ENCODE results near the gene GAN. TPM values are rescaled to one million over a fixed set of nuclear protein-coding genes. Genes with fewer than 3 reads are reported as not detected.

Gene GAN
- total RNA-seq, 1 experiment from 2014 or later = 25.4 TPM

GRCh38 chr16:81432937-81433557 lies 118.3 kb downstream of the GAN start:
- ATAC-seq (peak; percentile 38), DNase-seq (ENCODE audit: low spot score) (no peak)
- Mint-ChIP-seq H3K4me3 (no peak overlapping the region), H3K4me1 (peaks cover 17% of the 10 kb centered on the region), H3K36me3 (no peaks in the 10 kb centered on the region), H3K9me3 (no peaks in the 10 kb centered on the region), H3K27me3 (ENCODE audit: low read depth) (no peaks in the 10 kb centered on the region; the same call in 1 of the 2 replicates), H3K27ac (peak overlapping the region; percentile 66; the same call in 1 of the 2 replicates)
- POLR2A ChIA-PET = interaction anchor here (0.5 to 0.7 kb wide), 3 partner anchors 119 to 306 kb away, joined by 3 to 5 read pairs (median 4); no protein-coding TSS in a partner anchor
- no peak for TF ChIP-seq MAX (CRISPR knock-in tag; IDR thresholded peaks at IDR 0.05)
- CTCF ChIA-PET = interaction anchor here (0.7 to 2.1 kb wide), 3 partner anchors 29 to 297 kb away, joined by 4 to 8 read pairs (median 4); no protein-coding TSS in a partner anchor

- Mint-ChIP-seq H3K4me1 (peaks cover 12% of the 10 kb centered on the region), H3K9me3 (no peaks in the 10 kb centered on the region), H3K36me3 (no peaks in the 10 kb centered on the region), H3K27ac (no peak overlapping the region), H3K27me3 (ENCODE audit: low read depth) (no peaks in the 10 kb centered on the region; the same call in 1 of the 2 replicates), H3K4me3 (no peak overlapping the region)
- ATAC-seq (no peak), DNase-seq (ENCODE audit: low spot score) (no peak)
- TF ChIP-seq FOXJ3 (CRISPR knock-in tag; IDR thresholded peaks at IDR 0.05; ENCODE audit: borderline replicate concordance) = no peak
- TF ChIP-seq JAZF1 (CRISPR knock-in tag; IDR thresholded peaks at IDR 0.05) = no peak
- no peak for TF ChIP-seq ETV6 (CRISPR knock-in tag; IDR thresholded peaks at IDR 0.05)
- TF ChIP-seq MYBL2 (CRISPR knock-in tag; IDR thresholded peaks at IDR 0.05) = no peak
- TF ChIP-seq ARID4B (CRISPR knock-in tag; IDR thresholded peaks at IDR 0.05; ENCODE audit: borderline replicate concordance) = no peak
- TF ChIP-seq SMAD4 (CRISPR knock-in tag; IDR thresholded peaks at IDR 0.05) = no peak
- ChIA-PET CTCF (interaction anchor here (0.7 kb wide), 1 partner anchor 31 kb away, joined by 3 read pairs; no protein-coding TSS in a partner anchor), POLR2A (no interaction called here)
Measured at GRCh38 chr16:81435103-81435502, 120.3 kb downstream of the GAN start.

- H3K9me3 Mint-ChIP-seq = no peaks in the 10 kb centered on the region
- DNase-seq (ENCODE audit: low spot score) (no peak), ATAC-seq (no peak)
- no peaks in the 10 kb centered on the region for H3K27me3 Mint-ChIP-seq (ENCODE audit: low read depth)
- no peak overlapping the region for H3K4me3 Mint-ChIP-seq
- CTCF ChIA-PET = interaction anchor here (0.7 kb wide), 1 partner anchor 31 kb away, joined by 3 read pairs; no protein-coding TSS in a partner anchor
- POLR2A ChIA-PET = no interaction called here
- H3K27ac Mint-ChIP-seq = no peak overlapping the region
- no peaks in the 10 kb centered on the region for H3K36me3 Mint-ChIP-seq
- peaks cover 12% of the 10 kb centered on the region for H3K4me1 Mint-ChIP-seq
- TF ChIP-seq OVOL2 (CRISPR knock-in tag; IDR thresholded peaks at IDR 0.05; ENCODE audit: borderline replicate concordance) (no peak), NR3C1 (CRISPR knock-in tag; conservative IDR thresholded peaks at IDR 0.05; ENCODE audit: low read depth) (no peak), E2F5 (CRISPR knock-in tag; IDR thresholded peaks at IDR 0.05) (no peak), NR1H2 (CRISPR knock-in tag; IDR thresholded peaks at IDR 0.05) (no peak), CREM (CRISPR knock-in tag; IDR thresholded peaks at IDR 0.05) (no peak), NFATC4 (CRISPR knock-in tag; IDR thresholded peaks at IDR 0.05) (no peak), PREB (CRISPR knock-in tag; IDR thresholded peaks at IDR 0.05; ENCODE audit: borderline replicate concordance) (no peak), NFYB (CRISPR knock-in tag; conservative IDR thresholded peaks at IDR 0.05; ENCODE audit: low read depth) (no peak), STAT6 (CRISPR knock-in tag; conservative IDR thresholded peaks at IDR 0.05; ENCODE audit: low read depth) (no peak), TP53 (CRISPR knock-in tag; IDR thresholded peaks at IDR 0.05) (no peak), TEAD1 (CRISPR knock-in tag; IDR thresholded peaks at IDR 0.05) (no peak), KAT7 (CRISPR knock-in tag; IDR thresholded peaks at IDR 0.05; ENCODE audit: borderline replicate concordance) (no peak), NFE2L1 (CRISPR knock-in tag; IDR thresholded peaks at IDR 0.05) (no peak), IRF2 (CRISPR knock-in tag; IDR thresholded peaks at IDR 0.05; ENCODE audit: borderline replicate concordance, low read depth) (no peak), FOXP1 (CRISPR knock-in tag; IDR thresholded peaks at IDR 0.05; ENCODE audit: borderline replicate concordance) (no peak), ATF1 (CRISPR knock-in tag; IDR thresholded peaks at IDR 0.05) (no peak)
Measured at GRCh38 chr16:81435567-81435966, 120.8 kb downstream of the GAN start.
